GM12874 (cell line): Measurements from ENCODE around the gene CTR9.

ENCODE experiments used
- CTCF ChIP-seq: IDR thresholded peaks from 2 replicates; pipeline ENCODE4 v1.5.1; 2011; ENCODE audit warnings: low read depth, mild to moderate bottlenecking, control low read depth, low read length, moderate library complexity; ENCODE audit not compliant: insufficient read depth

The CTR9 gene

DNA sequence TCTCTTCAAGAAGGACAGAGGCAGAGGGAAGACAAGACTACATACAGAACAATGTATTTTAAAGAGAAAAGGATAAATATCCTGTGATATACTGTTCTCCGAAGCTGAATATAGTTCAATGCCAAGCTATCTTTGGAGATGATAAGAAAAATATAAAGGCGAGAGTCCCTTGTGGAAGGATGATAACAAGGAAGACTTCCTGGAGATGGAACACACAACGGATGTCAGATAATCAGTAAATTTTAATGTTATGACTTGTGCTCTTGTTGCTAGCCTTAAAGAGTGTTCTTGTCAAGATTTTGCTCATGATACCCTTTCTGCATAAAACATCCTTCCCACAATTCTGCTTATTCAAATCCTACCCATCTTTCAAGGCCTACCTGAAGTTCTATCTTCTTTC is 6.8 kb upstream of the CTR9 start:
- no peak for TF ChIP-seq CTCF

GRCh38 chr11:10746871-10747270 is 4.2 kb upstream of the CTR9 start:
- no peak for TF ChIP-seq CTCF

- no peak for TF ChIP-seq CTCF
These were observed 3.3 kb upstream of the CTR9 start for GRCh38 chr11:10747733-10748132.

DNA sequence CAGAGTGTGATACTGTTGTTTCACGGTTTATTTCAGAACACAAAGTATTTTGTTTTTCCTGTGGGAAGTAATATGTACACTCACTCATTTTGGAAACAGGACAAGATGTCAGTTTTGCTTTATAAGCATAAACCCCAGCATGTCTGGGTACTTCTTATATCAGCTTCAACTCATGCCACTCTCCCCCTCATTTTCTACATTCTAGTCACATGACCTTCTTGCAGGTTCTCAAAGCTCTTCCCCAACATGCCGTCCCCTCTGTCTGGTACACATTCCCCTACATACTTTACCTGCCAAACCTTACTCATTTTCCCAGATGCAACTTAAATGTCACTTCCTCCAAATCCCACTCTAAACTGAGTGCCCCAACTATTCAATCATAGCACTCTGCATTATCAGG is 1.6 kb upstream of the CTR9 start:
- TF ChIP-seq CTCF = no peak

GRCh38 chr11:10751581-10751940 is 515 bp downstream of the CTR9 start:
- no peak for TF ChIP-seq CTCF

DNA sequence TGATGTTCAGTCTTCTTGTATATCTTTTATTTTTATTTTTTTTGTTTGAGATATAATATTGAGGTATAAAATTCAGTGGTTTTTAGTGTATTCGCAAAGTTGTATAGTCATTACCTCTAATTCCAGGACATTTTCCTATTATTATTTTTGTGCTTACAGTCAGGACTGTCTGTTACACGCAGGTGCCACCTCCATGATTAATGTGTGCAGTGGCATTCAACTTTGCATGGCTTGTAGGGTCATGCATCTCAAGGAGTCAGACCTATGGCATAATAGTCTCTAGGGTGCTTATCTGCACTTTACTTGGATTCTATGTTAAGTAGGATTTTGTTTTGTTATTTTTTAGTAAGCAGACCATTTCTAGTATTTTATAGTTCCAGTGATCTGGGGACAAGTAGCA is 1.0 kb downstream of the CTR9 start:
- no peak for TF ChIP-seq CTCF

- TF ChIP-seq CTCF = no peak
These were observed 1.4 kb downstream of the CTR9 start for GRCh38 chr11:10752486-10752885.

DNA sequence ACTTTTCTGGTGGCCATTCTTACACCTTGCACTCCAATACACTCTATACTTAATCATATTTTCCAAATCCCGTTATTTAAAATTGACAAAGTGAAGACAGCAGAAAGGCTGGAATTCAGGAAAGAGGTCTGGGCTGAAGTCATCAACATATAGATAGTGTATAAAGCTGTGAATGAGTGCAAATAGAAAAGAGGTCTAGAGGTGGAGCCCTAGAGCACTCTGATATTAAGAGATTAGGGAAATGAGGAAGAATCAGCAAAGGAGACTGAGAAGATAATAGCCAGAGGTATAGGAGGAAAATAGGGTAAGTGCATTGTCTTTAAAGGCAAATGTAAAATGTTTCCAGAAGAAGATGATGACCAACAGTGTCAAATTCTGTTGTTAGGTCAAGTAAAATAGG is 7.9 kb downstream of the CTR9 start:
- TF ChIP-seq CTCF = no peak
